Panc1 (cell line): ENCODE results near the gene CYP26B1.

Experiments used
- CTCF ChIP-seq: fragments of 450-650 bp; IDR thresholded peaks from 2 replicates; pipeline ENCODE4 v1.5.1; 2017; ENCODE audit warnings: mild to moderate bottlenecking
- POLR2AphosphoS5 ChIP-seq: IDR thresholded peaks from 2 replicates; pipeline ENCODE4 v1.6.1; 2012; ENCODE audit warnings: mild to moderate bottlenecking, low read depth, low read length, moderate library complexity
- REST ChIP-seq, 2 experiments: IDR thresholded peaks; 2 replicates each; pipeline ENCODE4 v1.6.1; 2011 to 2012; ENCODE audit warnings: low read depth in 2 of 2, control low read depth in 1 of 2, low read length in 1 of 2, mild to moderate bottlenecking in 1 of 2, moderate library complexity in 1 of 2; ENCODE audit not compliant: insufficient read depth in 1 of 2
- SIN3A ChIP-seq: IDR thresholded peaks from 2 replicates; pipeline ENCODE4 v1.6.1; 2012; ENCODE audit warnings: low read depth, mild to moderate bottlenecking, low read length, moderate library complexity, borderline replicate concordance; ENCODE audit not compliant: insufficient read depth
- TCF7L2 ChIP-seq: IDR thresholded peaks from 2 replicates; pipeline ENCODE4 v1.6.1; 2011; ENCODE audit warnings: mild to moderate bottlenecking, low read depth, low read length, inconsistent platforms

- TF ChIP-seq CTCF (no peak), POLR2AphosphoS5 (no peak), SIN3A (no peak), REST (IDR thresholded peaks at IDR 0.05; ENCODE audit: insufficient read depth in 1 of 2, low read depth in 2 of 2, low read length in 1 of 2) (no peak), TCF7L2 (no peak)
Observed at GRCh38 chr2:72118951-72119350, 28.7 kb downstream of the CYP26B1 start.
